Nephron (organoid): Measurements from ENCODE around the gene SHCBP1L.

Experiments used
- H3K27ac Mint-ChIP-seq, 3 experiments: 2 replicates each; pipeline ENCODE4 v1.8.0; 2020; ENCODE audit warnings: mixed read lengths in 3 of 3, mild to moderate bottlenecking in 2 of 3, moderate library complexity in 1 of 3
- H3K27me3 Mint-ChIP-seq: 2 replicates; pipeline ENCODE4 v1.8.0; 2021; ENCODE audit warnings: low read depth, mild to moderate bottlenecking, moderate library complexity, mixed read lengths
- H3K36me3 Mint-ChIP-seq: 2 replicates; pipeline ENCODE4 v1.8.0; 2020; ENCODE audit warnings: low read depth, mixed read lengths
- H3K4me1 Mint-ChIP-seq: 2 replicates; pipeline ENCODE4 v1.8.0; 2020; ENCODE audit warnings: mixed read lengths
- H3K4me3 Mint-ChIP-seq, 3 experiments: 2 replicates each; pipeline ENCODE4 v1.8.0; 2020; ENCODE audit warnings: mild to moderate bottlenecking in 3 of 3, mixed read lengths in 3 of 3, moderate library complexity in 2 of 3
- H3K9me3 Mint-ChIP-seq: 2 replicates; pipeline ENCODE4 v1.8.0; 2020; ENCODE audit warnings: mixed read lengths
- CTCF ChIP-seq, 3 experiments: fragments of 200-600 bp; sonication (generic); IDR thresholded peaks; one replicate each; pipeline ENCODE4 v1.5.0; 2021; ENCODE audit warnings: antibody characterized with exemption in 3 of 3; ENCODE audit not compliant: unreplicated experiment in 3 of 3

The SHCBP1L gene

GRCh38 chr1:182995894-182996293 is 42.9 kb upstream of the SHCBP1L start:
- Mint-ChIP-seq H3K36me3 (no peaks in the 10 kb centered on the region), H3K27ac (no peak overlapping the region), H3K4me3 (no peak overlapping the region), H3K9me3 (no peaks in the 10 kb centered on the region), H3K27me3 (no peaks in the 10 kb centered on the region), H3K4me1 (no peaks in the 10 kb centered on the region)
- TF ChIP-seq CTCF (IDR thresholded peaks at IDR 0.05; ENCODE audit: unreplicated experiment in 3 of 3): no peak

- H3K4me3 Mint-ChIP-seq: no peak overlapping the region
- TF ChIP-seq CTCF (IDR thresholded peaks at IDR 0.05; ENCODE audit: unreplicated experiment in 3 of 3): no peak
- no peaks in the 10 kb centered on the region for H3K4me1 Mint-ChIP-seq
- H3K36me3 Mint-ChIP-seq: no peaks in the 10 kb centered on the region
- no peak overlapping the region for H3K27ac Mint-ChIP-seq
- H3K27me3 Mint-ChIP-seq: no peaks in the 10 kb centered on the region
- H3K9me3 Mint-ChIP-seq: no peaks in the 10 kb centered on the region
These were observed 40.8 kb upstream of the SHCBP1L start for GRCh38 chr1:182993746-182994145.

GRCh38 chr1:182990413-182991144 is 37.6 kb upstream of the SHCBP1L start:
- TF ChIP-seq CTCF (IDR thresholded peaks at IDR 0.05; ENCODE audit: unreplicated experiment in 3 of 3): no peak
- H3K4me1 Mint-ChIP-seq: no peaks in the 10 kb centered on the region
- H3K36me3 Mint-ChIP-seq: no peaks in the 10 kb centered on the region
- no peaks in the 10 kb centered on the region for H3K27me3 Mint-ChIP-seq
- H3K4me3 Mint-ChIP-seq: no peak overlapping the region
- H3K27ac Mint-ChIP-seq: no peak overlapping the region
- peaks cover 4% of the 10 kb centered on the region for H3K9me3 Mint-ChIP-seq

- no peak for TF ChIP-seq CTCF (IDR thresholded peaks at IDR 0.05; ENCODE audit: unreplicated experiment in 3 of 3)
- no peak overlapping the region for H3K4me3 Mint-ChIP-seq
- H3K4me1 Mint-ChIP-seq: no peaks in the 10 kb centered on the region
- H3K9me3 Mint-ChIP-seq: peaks cover 4% of the 10 kb centered on the region
- no peak overlapping the region for H3K27ac Mint-ChIP-seq
- no peaks in the 10 kb centered on the region for H3K27me3 Mint-ChIP-seq
- H3K36me3 Mint-ChIP-seq: no peaks in the 10 kb centered on the region
These were observed 32.9 kb upstream of the SHCBP1L start for GRCh38 chr1:182985876-182986275.

GRCh38 chr1:182984621-182985020 is 31.7 kb upstream of the SHCBP1L start:
- no peaks in the 10 kb centered on the region for H3K4me1 Mint-ChIP-seq
- no peak overlapping the region for H3K27ac Mint-ChIP-seq
- H3K36me3 Mint-ChIP-seq: no peaks in the 10 kb centered on the region
- peaks cover 4% of the 10 kb centered on the region for H3K9me3 Mint-ChIP-seq
- no peaks in the 10 kb centered on the region for H3K27me3 Mint-ChIP-seq
- TF ChIP-seq CTCF (IDR thresholded peaks at IDR 0.05; ENCODE audit: unreplicated experiment in 3 of 3): no peak
- no peak overlapping the region for H3K4me3 Mint-ChIP-seq

- Mint-ChIP-seq H3K36me3 (no peaks in the 10 kb centered on the region), H3K9me3 (peaks cover 4% of the 10 kb centered on the region), H3K4me1 (no peaks in the 10 kb centered on the region), H3K27ac (no peak overlapping the region), H3K4me3 (no peak overlapping the region), H3K27me3 (no peaks in the 10 kb centered on the region)
- no peak for TF ChIP-seq CTCF (IDR thresholded peaks at IDR 0.05; ENCODE audit: unreplicated experiment in 3 of 3)
These were observed 31.2 kb upstream of the SHCBP1L start for GRCh38 chr1:182984138-182984537.
